Dermis microvascular lymphatic vessel endothelial cell (primary cell): ENCODE results near the gene PDGFC. TPM values are rescaled to one million over a fixed set of nuclear protein-coding genes. Genes with fewer than 3 reads are reported as not detected.

ENCODE experiments used
- DNase-seq, 2 donors: peaks; one replicate each; pipeline versions ENCODE4 v3.0.0 to v3.0.0-alpha.2; 2010; ENCODE audit warnings: low read depth in 2 of 2
- total RNA-seq: library from RNA; depleted of rRNA; stranded (reverse); fragments of >200 nt; gene quantifications from 2 replicates; pipeline ENCODE4 v1.2.1, GENCODE V29; 2014

Gene PDGFC
- total RNA-seq, 1 donor from 2014 or later: 11.3 TPM

GRCh38 chr4:156832886-156833285 is 138.7 kb downstream of the PDGFC start:
- no peak for DNase-seq

DNA sequence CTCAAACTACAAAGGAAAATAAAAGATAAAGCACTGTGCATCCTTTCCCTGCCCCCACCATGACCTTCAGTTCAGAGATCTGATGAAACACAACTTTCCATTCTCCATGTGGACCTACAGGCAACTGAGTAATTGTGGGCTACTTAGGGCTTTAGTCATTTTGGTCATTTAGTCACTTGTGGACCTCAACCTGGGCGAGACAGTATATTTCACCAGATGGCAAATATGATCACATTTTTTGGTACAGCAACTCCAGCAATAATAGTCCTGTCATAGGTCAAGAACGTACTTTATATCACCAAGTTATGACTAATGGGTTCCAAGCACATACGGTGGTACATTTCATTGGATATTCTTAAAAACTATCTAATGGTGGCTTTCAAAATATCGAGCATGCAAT is 141.2 kb downstream of the PDGFC start:
- no peak for DNase-seq

DNA sequence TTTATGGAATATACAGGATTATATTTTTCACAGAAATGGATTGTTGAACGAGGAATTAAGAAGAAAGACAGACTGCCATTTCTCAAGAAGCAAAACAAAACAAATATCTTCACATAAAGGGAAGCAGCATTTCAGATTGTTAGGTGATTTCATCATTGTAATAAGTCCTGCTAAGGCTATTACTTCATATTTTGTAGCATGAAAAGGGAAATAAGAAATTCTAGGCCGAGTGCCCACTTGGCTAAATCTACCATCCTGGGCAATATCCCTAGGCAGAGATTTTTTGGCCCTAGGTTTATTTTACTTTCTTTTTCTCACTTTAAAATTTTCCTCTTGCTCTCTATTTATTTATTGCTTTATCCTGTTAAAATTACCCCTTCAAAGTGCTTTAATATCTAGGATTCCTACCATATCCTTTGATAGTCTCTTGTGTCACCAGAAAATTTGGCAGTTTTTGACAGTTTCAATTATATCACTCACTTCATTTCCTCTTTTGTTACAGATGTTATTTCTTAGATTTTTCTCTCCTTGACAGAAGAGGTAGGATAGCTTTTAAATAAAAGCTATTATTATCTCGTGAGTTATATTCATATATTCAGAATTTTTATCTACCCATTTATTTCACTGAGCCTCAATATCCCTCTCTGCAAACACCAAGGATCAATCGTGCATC is 142.3 kb downstream of the PDGFC start:
- DNase-seq: peak; percentile 2 to 4

GRCh38 chr4:156827519-156827918 is 144.1 kb downstream of the PDGFC start:
- DNase-seq: no peak

GRCh38 chr4:156825074-156825473 is 146.5 kb downstream of the PDGFC start:
- no peak for DNase-seq

GRCh38 chr4:156824451-156825060 is 147.0 kb downstream of the PDGFC start:
- DNase-seq: no peak

GRCh38 chr4:156820931-156821330 is 150.7 kb downstream of the PDGFC start:
- DNase-seq: no peak

DNA sequence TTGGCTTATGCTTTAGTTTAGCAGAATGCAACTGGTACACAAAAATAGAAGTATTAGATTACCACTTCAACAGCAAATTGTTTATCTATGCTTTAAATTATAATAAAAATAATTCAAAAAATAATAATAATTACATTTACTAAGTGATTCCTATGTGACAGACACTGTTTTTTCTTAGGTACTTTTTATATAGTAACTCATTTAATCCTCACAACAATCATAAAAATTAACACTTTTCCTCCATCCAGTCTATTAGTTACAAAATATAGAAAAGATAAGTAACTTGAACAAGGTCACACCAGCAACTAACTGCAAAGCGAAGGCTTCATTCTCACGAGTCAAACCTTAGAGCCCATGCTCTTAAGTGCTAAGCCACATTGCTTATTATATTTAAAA is 155.2 kb downstream of the PDGFC start:
- no peak for DNase-seq

DNA sequence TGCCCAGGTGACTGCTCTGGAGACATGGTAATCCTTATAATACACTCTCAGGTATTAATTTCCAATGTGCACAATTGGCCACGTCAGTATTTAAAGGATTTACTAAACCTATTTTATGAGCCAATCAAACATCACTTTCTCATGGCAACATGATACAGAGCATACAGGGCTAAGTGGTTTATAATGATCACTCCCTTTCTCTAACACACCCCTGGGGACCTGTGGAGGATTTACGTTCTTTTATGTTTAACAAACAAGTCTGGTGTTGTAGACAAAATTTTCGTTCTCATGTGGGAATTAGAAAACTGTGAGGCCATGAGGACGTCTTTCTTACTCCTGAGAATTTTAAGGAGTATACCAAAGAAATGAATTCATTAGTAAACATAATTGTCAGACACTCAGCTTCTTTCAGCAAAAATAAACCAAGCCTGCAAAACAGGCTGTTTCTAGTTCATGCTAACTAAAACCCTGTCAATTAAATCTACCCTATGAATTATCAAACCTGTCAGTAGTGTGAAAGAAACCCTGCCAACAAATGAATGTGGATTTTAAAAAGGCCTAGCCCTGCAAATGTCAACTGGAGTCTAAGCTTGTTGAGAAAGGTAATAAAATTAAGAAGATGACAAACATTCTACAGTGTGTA is 155.8 kb downstream of the PDGFC start:
- no peak for DNase-seq

GRCh38 chr4:156811963-156812362 is 159.6 kb downstream of the PDGFC start:
- DNase-seq: no peak

DNA sequence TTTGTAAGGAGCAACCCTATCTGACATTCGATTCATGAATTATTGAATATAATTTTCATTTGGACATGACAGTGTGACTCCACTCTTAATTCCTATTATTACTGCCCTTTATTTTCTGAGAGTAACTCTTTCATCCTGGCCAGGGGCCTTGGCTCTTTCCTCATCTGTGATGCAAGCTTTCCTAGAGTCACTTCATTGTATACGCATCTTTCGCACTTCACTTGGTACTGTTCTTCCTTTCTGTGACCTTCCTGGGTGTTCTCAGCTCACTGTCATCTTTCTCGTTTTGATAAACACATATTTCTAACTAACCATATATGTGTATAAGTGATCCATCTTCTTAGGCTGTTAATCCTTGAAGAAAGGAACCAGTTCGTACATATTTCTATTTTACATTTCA is 160.3 kb downstream of the PDGFC start:
- DNase-seq: no peak

GRCh38 chr4:156805696-156806095 is 165.9 kb downstream of the PDGFC start:
- no peak for DNase-seq

- no peak for DNase-seq
Measured at GRCh38 chr4:156803056-156803455, 168.5 kb downstream of the PDGFC start.

DNA sequence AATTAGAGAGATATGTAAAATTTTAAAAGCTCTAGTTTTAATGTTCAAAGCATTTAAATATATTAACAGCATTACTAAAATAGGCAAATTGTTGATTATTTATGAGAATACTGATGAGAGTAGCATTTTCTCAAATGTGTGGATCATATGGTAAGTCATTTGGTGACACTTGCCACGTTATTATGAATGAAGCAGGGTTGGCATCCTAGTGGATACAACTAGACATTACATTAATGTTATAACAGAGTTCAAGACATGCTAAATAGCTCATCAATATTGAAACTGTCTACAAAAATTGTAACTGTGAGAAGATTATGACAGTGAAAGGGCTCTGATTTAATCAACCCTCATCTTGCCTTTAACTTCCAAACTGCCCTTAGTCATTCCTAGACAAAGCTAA is 171.1 kb downstream of the PDGFC start:
- no peak for DNase-seq

DNA sequence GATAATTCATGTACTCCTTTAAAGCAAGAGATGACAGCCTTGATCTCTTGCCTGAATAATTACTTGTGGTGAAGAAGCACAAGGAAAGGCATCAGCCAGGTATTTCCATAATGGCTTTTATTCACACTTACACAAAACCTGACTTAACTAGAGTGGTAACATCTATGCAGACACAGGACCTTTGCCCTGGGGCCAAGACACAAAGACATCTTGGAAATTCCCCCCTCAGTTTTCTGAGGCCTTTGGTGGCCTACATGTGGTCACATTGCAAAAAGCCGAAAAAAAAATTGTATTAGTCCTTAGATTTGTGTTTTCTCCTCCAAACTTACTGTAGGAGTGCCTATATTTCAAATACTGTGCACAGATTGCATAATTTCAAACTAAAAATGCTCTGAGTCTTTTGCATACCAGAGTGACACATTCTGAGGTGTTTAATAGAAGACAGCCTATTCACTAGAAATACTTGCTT is 172.4 kb downstream of the PDGFC start:
- DNase-seq: no peak

- DNase-seq: no peak
Measured at GRCh38 chr4:156798438-156798837, 173.2 kb downstream of the PDGFC start.

DNA sequence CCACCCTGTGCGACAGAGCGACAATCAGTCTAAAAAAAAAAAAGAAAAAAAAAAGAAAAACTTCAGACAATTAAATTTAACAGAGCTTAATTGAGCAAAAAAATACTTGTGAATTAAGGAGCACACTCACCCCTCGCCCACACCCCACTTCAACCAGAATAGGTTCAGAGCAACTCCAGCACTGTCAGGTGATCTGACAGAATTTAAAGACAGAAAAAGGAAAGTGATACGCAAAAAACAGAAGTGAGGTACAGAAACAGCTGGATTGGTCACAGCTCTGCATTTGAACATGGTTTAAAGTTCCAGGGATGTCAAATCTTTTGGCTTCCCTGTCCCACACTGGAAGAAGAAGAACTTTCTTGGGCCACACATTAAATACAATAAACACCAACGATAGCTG is 174.4 kb downstream of the PDGFC start:
- no peak for DNase-seq

GRCh38 chr4:156795727-156796126 is 175.9 kb downstream of the PDGFC start:
- no peak for DNase-seq

GRCh38 chr4:156794863-156795262 is 176.7 kb downstream of the PDGFC start:
- DNase-seq: no peak

DNA sequence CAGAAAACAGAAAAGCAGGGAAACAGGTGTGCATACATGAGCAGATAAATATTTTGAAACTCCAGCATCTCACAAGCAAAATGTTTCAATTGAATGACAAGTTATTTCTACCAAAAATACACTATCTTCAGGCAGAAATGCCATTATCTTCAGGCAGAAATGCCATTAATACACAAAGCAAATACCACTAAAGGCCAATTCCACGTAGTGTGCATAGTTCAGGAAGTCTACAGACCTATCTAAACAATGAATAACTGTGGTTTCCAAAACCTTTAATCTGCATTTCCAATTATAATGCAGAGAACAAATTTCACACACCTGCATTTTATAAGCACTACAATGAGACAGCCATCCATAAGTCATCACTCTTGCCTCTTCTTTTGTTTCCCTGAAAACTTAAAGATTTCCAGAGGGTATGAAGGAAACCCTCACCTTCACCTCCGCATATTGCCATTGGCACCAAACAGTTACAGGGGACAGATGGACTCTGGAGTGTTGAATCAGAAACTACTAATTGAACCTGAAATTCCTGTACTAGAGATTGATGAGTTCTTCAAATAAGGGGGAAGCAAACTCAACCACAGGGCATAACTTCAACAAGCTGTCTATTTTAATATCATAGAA is 179.0 kb downstream of the PDGFC start:
- peak; percentile 12 to 34 for DNase-seq

- peak in 1 of 2 donors; percentile 21 for DNase-seq
Measured at GRCh38 chr4:156790866-156791265, 180.7 kb downstream of the PDGFC start.

DNA sequence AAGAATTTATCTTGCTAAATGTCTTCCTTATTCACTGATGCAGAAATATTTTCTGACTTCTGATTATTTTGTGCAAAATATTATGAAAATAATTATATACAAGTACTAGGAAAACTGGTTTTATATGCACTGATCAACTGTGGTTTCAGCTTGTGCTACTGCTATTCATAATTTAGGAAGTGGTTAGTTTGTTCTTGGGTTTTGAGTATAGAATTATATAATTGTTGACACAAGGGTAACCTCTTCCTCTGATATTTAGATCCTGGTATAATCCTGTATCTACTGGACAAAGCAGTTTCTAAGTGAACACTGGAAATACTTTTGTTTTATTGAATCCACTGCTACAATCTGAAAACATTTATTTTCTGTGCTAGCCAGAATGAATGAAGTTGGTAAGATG is 182.8 kb downstream of the PDGFC start:
- DNase-seq: no peak
